SK-N-SH treated with all-trans-retinoic acid at 6 μM for 48 hours (cell line): ENCODE measurements around the gene LRMDA.

Experiments used
- ATAC-seq: fragments of 200-7000 bp; cut with Tn5 transposase; 3 replicates; pipeline ENCODE4 v1.9.1; 2020; ENCODE audit warnings: mild to moderate bottlenecking, moderate library complexity
- ARNTL ChIP-seq: fragments of 450-650 bp; formaldehyde crosslinking; IDR thresholded peaks from 2 replicates; pipeline ENCODE4 v1.5.0; 2020; ENCODE audit warnings: low read depth, mild to moderate bottlenecking, moderate library complexity, borderline replicate concordance
- BACH2 ChIP-seq: fragments of 250-450 bp; sonication (Bioruptor Pico); IDR thresholded peaks from 2 replicates; pipeline ENCODE4 v1.9.0; 2021; ENCODE audit warnings: mild to moderate bottlenecking, borderline replicate concordance
- CREB5 ChIP-seq: fragments of 250-450 bp; sonication (Bioruptor Pico); IDR thresholded peaks from 2 replicates; pipeline ENCODE4 v1.5.1; 2020; ENCODE audit warnings: low read depth, mild to moderate bottlenecking, moderate library complexity
- ESRRG ChIP-seq: fragments of 250-450 bp; sonication (Bioruptor Pico); IDR thresholded peaks from 2 replicates; pipeline ENCODE4 v1.6.1; 2021; ENCODE audit warnings: mild to moderate bottlenecking
- GLIS3 ChIP-seq: fragments of 250-450 bp; sonication (Bioruptor Pico); IDR thresholded peaks from 2 replicates; pipeline ENCODE4 v1.5.0; 2020; ENCODE audit warnings: mild to moderate bottlenecking, moderate library complexity
- ISL1 ChIP-seq: fragments of 250-450 bp; sonication (Bioruptor Pico); IDR thresholded peaks from 2 replicates; pipeline ENCODE4 v2.1.2; 2022; ENCODE audit warnings: mild to moderate bottlenecking, moderate library complexity
- OSR1 ChIP-seq: fragments of 250-450 bp; sonication (Bioruptor Pico); IDR thresholded peaks from 2 replicates; pipeline ENCODE4 v1.8.0; 2022; ENCODE audit warnings: moderate library complexity, mild to moderate bottlenecking, inconsistent platforms
- PATZ1 ChIP-seq: fragments of 250-450 bp; sonication (Bioruptor Pico); IDR thresholded peaks from 2 replicates; pipeline ENCODE4 v1.8.0; 2020; ENCODE audit warnings: mild to moderate bottlenecking, moderate library complexity, borderline replicate concordance
- POU6F1 ChIP-seq: fragments of 250-450 bp; sonication (Bioruptor Pico); IDR thresholded peaks from 2 replicates; pipeline ENCODE4 v1.8.0; 2021; ENCODE audit warnings: low read depth, mild to moderate bottlenecking, moderate library complexity, borderline replicate concordance
- RARB ChIP-seq: fragments of 250-450 bp; sonication (Bioruptor Pico); IDR thresholded peaks from 2 replicates; pipeline ENCODE4 v1.8.0; 2021; ENCODE audit warnings: mild to moderate bottlenecking, moderate library complexity
- SNAI2 ChIP-seq: fragments of 250-450 bp; sonication (Bioruptor Pico); IDR thresholded peaks from 2 replicates; pipeline ENCODE4 v1.5.0; 2020; ENCODE audit warnings: mild to moderate bottlenecking, moderate library complexity
- TCF4 ChIP-seq: fragments of 250-450 bp; sonication (Bioruptor Pico); IDR thresholded peaks from 2 replicates; pipeline ENCODE4 v1.8.0; 2021; ENCODE audit warnings: mild to moderate bottlenecking, moderate library complexity, borderline replicate concordance
- TOX ChIP-seq: fragments of 250-450 bp; sonication (Bioruptor Pico); IDR thresholded peaks from 2 replicates; pipeline ENCODE4 v1.8.0; 2021; ENCODE audit warnings: mild to moderate bottlenecking, moderate library complexity, borderline replicate concordance
- ZC3H10 ChIP-seq: fragments of 250-450 bp; sonication (Bioruptor Pico); IDR thresholded peaks from 2 replicates; pipeline ENCODE4 v1.5.1; 2021; ENCODE audit warnings: mild to moderate bottlenecking, moderate library complexity
- ZFP3 ChIP-seq: fragments of 250-450 bp; sonication (Bioruptor Pico); IDR thresholded peaks from 2 replicates; pipeline ENCODE4 v1.5.0; 2020; ENCODE audit warnings: mild to moderate bottlenecking, moderate library complexity
- ZFP30 ChIP-seq: fragments of 450-650 bp; formaldehyde crosslinking; IDR thresholded peaks from 2 replicates; pipeline ENCODE4 v1.5.0; 2022; ENCODE audit warnings: mild to moderate bottlenecking, moderate library complexity
- ZNF565 ChIP-seq: fragments of 450-650 bp; formaldehyde crosslinking; conservative IDR thresholded peaks from 2 replicates; pipeline ENCODE4 v1.5.0; 2020; ENCODE audit warnings: low read depth, mild to moderate bottlenecking, moderate library complexity
- ZNF8 ChIP-seq: fragments of 450-650 bp; formaldehyde crosslinking; IDR thresholded peaks from 2 replicates; pipeline ENCODE4 v1.5.0; 2020; ENCODE audit warnings: mild to moderate bottlenecking, moderate library complexity
- TF ChIP-seq, protein P1 (sequence below): fragments of 250-450 bp; sonication (Bioruptor Pico); IDR thresholded peaks from 2 replicates; pipeline ENCODE4 v1.5.1; 2021; ENCODE audit warnings: mild to moderate bottlenecking, moderate library complexity

LRMDA gene

DNA sequence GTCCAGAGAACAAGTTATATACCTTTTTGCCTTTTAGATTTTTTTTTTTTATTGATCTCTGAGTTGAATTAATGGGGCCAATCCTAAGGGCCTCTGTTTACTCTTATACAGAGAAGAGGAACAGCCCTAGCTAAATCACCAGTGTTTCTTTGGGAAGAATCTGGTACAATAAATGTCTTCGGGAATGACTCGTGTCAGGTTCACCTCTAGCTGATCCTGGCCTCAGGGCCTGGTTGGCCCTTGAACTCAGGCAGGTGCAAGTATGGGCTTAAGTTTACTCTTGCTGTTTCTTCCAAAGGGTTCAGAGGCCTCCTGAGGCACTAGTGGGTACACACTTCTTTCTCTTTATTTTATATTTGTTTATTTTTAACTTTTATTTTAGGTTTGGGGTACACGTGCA is 71.0 kb downstream of the LRMDA start:
- no peak for ATAC-seq
- TF ChIP-seq RARB (CRISPR knock-in tag) = no peak

DNA sequence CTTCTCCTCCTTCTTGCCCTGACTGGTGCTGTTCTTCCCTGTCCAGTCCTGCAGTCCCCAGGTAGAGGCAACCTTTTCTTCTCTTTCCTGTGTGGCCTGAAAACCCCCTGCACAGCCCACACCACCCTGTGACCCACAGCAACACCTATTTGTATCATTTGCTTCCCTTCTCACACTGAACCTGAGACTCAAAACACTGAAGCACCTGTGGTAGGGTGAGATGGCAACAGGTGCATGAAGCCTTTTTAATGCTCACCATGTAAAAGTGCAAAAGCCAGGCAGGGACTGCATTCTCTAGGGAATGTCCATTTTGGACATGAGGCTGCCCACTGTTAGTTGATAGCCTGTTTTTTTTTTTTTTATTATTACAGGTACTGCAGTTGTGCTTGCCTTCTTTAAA is 71.4 kb downstream of the LRMDA start:
- ATAC-seq = no peak
- no peak for TF ChIP-seq TCF4 (CRISPR knock-in tag)
- TF ChIP-seq CREB5 = no peak
- TF ChIP-seq BACH2 (CRISPR knock-in tag) = no peak
- TF ChIP-seq PATZ1 (CRISPR knock-in tag) = no peak
- no peak for TF ChIP-seq ESRRG (CRISPR knock-in tag)
- no peak for TF ChIP-seq RARB (CRISPR knock-in tag)
- TF ChIP-seq ZNF565 (CRISPR knock-in tag) = no peak
- TF ChIP-seq GLIS3 = no peak
- TF ChIP-seq, protein P1, sequence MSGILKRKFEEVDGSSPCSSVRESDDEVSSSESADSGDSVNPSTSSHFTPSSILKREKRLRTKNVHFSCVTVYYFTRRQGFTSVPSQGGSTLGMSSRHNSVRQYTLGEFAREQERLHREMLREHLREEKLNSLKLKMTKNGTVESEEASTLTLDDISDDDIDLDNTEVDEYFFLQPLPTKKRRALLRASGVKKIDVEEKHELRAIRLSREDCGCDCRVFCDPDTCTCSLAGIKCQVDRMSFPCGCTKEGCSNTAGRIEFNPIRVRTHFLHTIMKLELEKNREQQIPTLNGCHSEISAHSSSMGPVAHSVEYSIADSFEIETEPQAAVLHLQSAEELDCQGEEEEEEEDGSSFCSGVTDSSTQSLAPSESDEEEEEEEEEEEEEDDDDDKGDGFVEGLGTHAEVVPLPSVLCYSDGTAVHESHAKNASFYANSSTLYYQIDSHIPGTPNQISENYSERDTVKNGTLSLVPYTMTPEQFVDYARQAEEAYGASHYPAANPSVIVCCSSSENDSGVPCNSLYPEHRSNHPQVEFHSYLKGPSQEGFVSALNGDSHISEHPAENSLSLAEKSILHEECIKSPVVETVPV (CRISPR knock-in tag) = no peak
- no peak for TF ChIP-seq OSR1 (CRISPR knock-in tag)
- no peak for TF ChIP-seq ZFP3 (CRISPR knock-in tag)
- TF ChIP-seq SNAI2 = no peak
- TF ChIP-seq TOX (CRISPR knock-in tag) = no peak
- TF ChIP-seq ZC3H10 (CRISPR knock-in tag) = no peak
- TF ChIP-seq ARNTL (CRISPR knock-in tag) = no peak

- TF ChIP-seq OSR1 (CRISPR knock-in tag) = no peak
- TF ChIP-seq ZFP30 (CRISPR knock-in tag) = no peak
- TF ChIP-seq ISL1 (CRISPR knock-in tag) = no peak
- no peak for TF ChIP-seq BACH2 (CRISPR knock-in tag)
- ATAC-seq = no peak
Observed at GRCh38 chr10:75505293-75505692, 73.9 kb downstream of the LRMDA start.

GRCh38 chr10:75505840-75506506 is 74.5 kb downstream of the LRMDA start:
- no peak for TF ChIP-seq SNAI2
- no peak for TF ChIP-seq TOX (CRISPR knock-in tag)
- ATAC-seq = no peak

- no peak for TF ChIP-seq TOX (CRISPR knock-in tag)
- TF ChIP-seq ZNF8 (CRISPR knock-in tag) = no peak
- no peak for TF ChIP-seq PATZ1 (CRISPR knock-in tag)
- TF ChIP-seq POU6F1 (CRISPR knock-in tag) = no peak
- TF ChIP-seq OSR1 (CRISPR knock-in tag) = no peak
Observed at GRCh38 chr10:75506930-75507329, 75.5 kb downstream of the LRMDA start.

More at GRCh38 chr10:75506930-75507329, 75.5 kb downstream of the LRMDA start:
- ATAC-seq = no peak
